ENCODE data around the gene ODC1. TPM values are rescaled to one million over a fixed set of nuclear protein-coding genes. Genes with fewer than 3 reads are reported as not detected.

Gene ODC1
- total RNA-seq, 1 experiment from 2014 or later, result 46.6 TPM

GRCh38 chr2:10434886-10435819 is 13.0 kb downstream of the ODC1 start (continued):
- TF ChIP-seq NFE2L1 (CRISPR knock-in tag; IDR thresholded peaks at IDR 0.05) (no peak), KAT7 (CRISPR knock-in tag; IDR thresholded peaks at IDR 0.05; ENCODE audit: borderline replicate concordance) (no peak), OVOL2 (CRISPR knock-in tag; IDR thresholded peaks at IDR 0.05; ENCODE audit: borderline replicate concordance) (no peak), FOXJ3 (CRISPR knock-in tag; IDR thresholded peaks at IDR 0.05; ENCODE audit: borderline replicate concordance) (no peak)

GRCh38 chr2:10433947-10434885 is 13.9 kb downstream of the ODC1 start:
- ChIA-PET POLR2A (interaction anchor here (1.1 kb wide), 1 partner anchor 14 kb away, joined by 6 read pairs; the partner anchor contains the start of gene ODC1), CTCF (interaction anchor here (0.5 to 5.5 kb wide), 82 partner anchors 9 to 664 kb away, joined by 3 to 104 read pairs (median 6); partner anchors contain the start of genes HPCAL1 and ODC1)
- no peak overlapping the region for H3K4me3 Mint-ChIP-seq
- no peaks in the 10 kb centered on the region for H3K4me1 Mint-ChIP-seq
- H3K27ac Mint-ChIP-seq, result no peak overlapping the region
- no peaks in the 10 kb centered on the region for H3K9me3 Mint-ChIP-seq
- H3K27me3 Mint-ChIP-seq (ENCODE audit: low read depth), result no peaks in the 10 kb centered on the region; the same call in 1 of the 2 replicates
- TF ChIP-seq MXD4 (CRISPR knock-in tag; IDR thresholded peaks at IDR 0.05; ENCODE audit: borderline replicate concordance) (no peak), NR2C2 (CRISPR knock-in tag; IDR thresholded peaks at IDR 0.05) (0 out of 2 replicates have a peak, but pooled peaks have one; percentile 38)
- no peaks in the 10 kb centered on the region for H3K36me3 Mint-ChIP-seq
- DNase-seq (ENCODE audit: low spot score), result no peak
- ATAC-seq, result no peak

GRCh38 chr2:10433264-10433946 is 14.7 kb downstream of the ODC1 start:
- ATAC-seq (no peak), DNase-seq (ENCODE audit: low spot score) (no peak)
- POLR2A ChIA-PET, result no interaction called here
- H3K36me3 Mint-ChIP-seq, result no peaks in the 10 kb centered on the region
- TF ChIP-seq NFE2L1 (CRISPR knock-in tag; IDR thresholded peaks at IDR 0.05) (0 out of 2 replicates have a peak, but pooled peaks have one; percentile 31), FOXP1 (CRISPR knock-in tag; IDR thresholded peaks at IDR 0.05; ENCODE audit: borderline replicate concordance) (no peak)
- no peaks in the 10 kb centered on the region for H3K4me1 Mint-ChIP-seq
- no peaks in the 10 kb centered on the region for H3K9me3 Mint-ChIP-seq
- H3K4me3 Mint-ChIP-seq, result no peak overlapping the region; the same call in 1 of the 2 replicates
- CTCF ChIA-PET, result interaction anchor here (0.5 to 5.5 kb wide), 14 partner anchors 23 to 375 kb away, joined by 3 to 104 read pairs (median 5); partner anchors contain the start of gene HPCAL1
- H3K27me3 Mint-ChIP-seq (ENCODE audit: low read depth), result no peaks in the 10 kb centered on the region; the same call in 1 of the 2 replicates
- no peak overlapping the region; the same call in 1 of the 2 replicates for H3K27ac Mint-ChIP-seq

- no peak for DNase-seq (ENCODE audit: low spot score)
- H3K4me3 Mint-ChIP-seq, result peak overlapping the region; percentile 50
- ChIA-PET POLR2A (interaction anchor here (0.5 to 1.0 kb wide), 2 partner anchors 137 to 322 kb away, joined by 3 to 8 read pairs; no protein-coding TSS in a partner anchor), CTCF (interaction anchor here (0.5 to 5.5 kb wide), 21 partner anchors 22 to 360 kb away, joined by 3 to 104 read pairs (median 4); partner anchors contain the start of gene HPCAL1)
- TF ChIP-seq ATF1 (CRISPR knock-in tag; IDR thresholded peaks at IDR 0.05), result no peak
- TF ChIP-seq IRF2 (CRISPR knock-in tag; IDR thresholded peaks at IDR 0.05; ENCODE audit: borderline replicate concordance, low read depth), result no peak
- TF ChIP-seq FOXK1 (CRISPR knock-in tag; IDR thresholded peaks at IDR 0.05), result no peak
- no peak for TF ChIP-seq RELA (CRISPR knock-in tag; IDR thresholded peaks at IDR 0.05; ENCODE audit: borderline replicate concordance)
- TF ChIP-seq SMAD3 (CRISPR knock-in tag; IDR thresholded peaks at IDR 0.05; ENCODE audit: borderline replicate concordance), result no peak
- no peak for TF ChIP-seq CDX4 (CRISPR knock-in tag; IDR thresholded peaks at IDR 0.05; ENCODE audit: borderline replicate concordance)
- no peak for TF ChIP-seq PRDM15 (CRISPR knock-in tag; IDR thresholded peaks at IDR 0.05)
- TF ChIP-seq ZNF671 (CRISPR knock-in tag; IDR thresholded peaks at IDR 0.05), result no peak
- H3K36me3 Mint-ChIP-seq, result no peaks in the 10 kb centered on the region
- no peak overlapping the region for H3K27ac Mint-ChIP-seq
- H3K27me3 Mint-ChIP-seq (ENCODE audit: low read depth), result no peaks in the 10 kb centered on the region; the same call in 1 of the 2 replicates
- no peaks in the 10 kb centered on the region for H3K4me1 Mint-ChIP-seq
- ATAC-seq, result peak; percentile 52
- H3K9me3 Mint-ChIP-seq, result no peaks in the 10 kb centered on the region
Observed at GRCh38 chr2:10432311-10433181, 15.6 kb downstream of the ODC1 start.
